HepG2 (cell line): ENCODE measurements around the gene NAALADL1. TPM values are rescaled to one million over a fixed set of nuclear protein-coding genes. Genes with fewer than 3 reads are reported as not detected.

ENCODE experiments used
- ATAC-seq: fragments of 200-7000 bp; cut with Tn5 transposase; 3 replicates; pipeline ENCODE4 v1.9.1; 2020; ENCODE audit warnings: mild to moderate bottlenecking, moderate library complexity
- BruUV-seq: library from RNA; stranded (reverse); fragments of 400-500 nt; replicated peaks from 2 replicates; lab custom pipeline; 2021; lab: Mats Ljungman, UMichigan
- CTCF ChIA-PET: fragments of 300-600 bp; formaldehyde crosslinking; extraction: SDS; loops from one replicate; lab custom pipeline; 2021; ENCODE audit warnings: low total read pairs, inconsistent platforms, low intra/inter-chr PET ratio; lab: Yijun Ruan, JAX
- POLR2A ChIA-PET: fragments of 350-600 bp; sonication (Branson Sonifier 250); formaldehyde crosslinking; loops from one replicate; lab custom pipeline; 2020; ENCODE audit warnings: antibody characterized with exemption, inconsistent platforms; lab: Yijun Ruan, JAX
- DNase-seq: peaks from one replicate; pipeline ENCODE4 v3.0.0-alpha.2; 2015; ENCODE audit warnings: low spot score
- FAIRE-seq: peaks from 3 replicates; lab custom pipeline; 2011; peaks lifted over from hg19 to GRCh38; lab: Jason Lieb, UNC
- H2AFZ ChIP-seq: one replicate; pipeline ENCODE4 v1.6.1; 2011; ENCODE audit warnings: low read length, inconsistent platforms
- H3K27ac ChIP-seq: fragments of 300-600 bp; 3 replicates; pipeline ENCODE4 v1.8.0; 2011; ENCODE audit warnings: mixed run types, mild to moderate bottlenecking, mixed read lengths, low read length, inconsistent platforms; ENCODE audit not compliant: insufficient read depth; ENCODE audit errors: extremely low read length
- H3K27me3 ChIP-seq, 2 experiments: fragments of 200-600 bp in 1 of 2; 2 replicates in 1 of 2; 3 replicates in 1 of 2; pipeline versions ENCODE4 v1.6.0 to v1.8.0; 2011; ENCODE audit warnings: low read length in 2 of 2, mild to moderate bottlenecking in 2 of 2, moderate library complexity in 2 of 2, inconsistent platforms in 1 of 2; ENCODE audit not compliant: insufficient read depth in 2 of 2, control insufficient read depth in 1 of 2
- H3K36me3 ChIP-seq, 2 experiments: fragments of 200-600 bp in 1 of 2; replicated peaks in 1 of 2; 2 replicates in 1 of 2; 3 replicates in 1 of 2; pipeline versions ENCODE4 v1.5.1 to v1.8.0; 2011; ENCODE audit warnings: low read length in 2 of 2, inconsistent platforms in 1 of 2; ENCODE audit not compliant: insufficient read depth in 2 of 2, control insufficient read depth in 1 of 2
- H3K4me1 ChIP-seq: 2 replicates; pipeline ENCODE4 v1.5.1; 2012; ENCODE audit warnings: low read length, inconsistent platforms; ENCODE audit not compliant: insufficient read depth
- H3K4me2 ChIP-seq: 2 replicates; pipeline ENCODE4 v1.6.0; 2011; ENCODE audit warnings: low read depth, low read length, inconsistent platforms
- H3K4me3 ChIP-seq, 3 experiments: fragments of 200-600 bp in 1 of 3; sonication (generic), shearing (Covaris generic) in 1 of 3; replicated peaks in 1 of 3; 2 replicates each; pipeline ENCODE4 v1.5.1; 2011 to 2016; ENCODE audit warnings: low read length in 3 of 3, inconsistent platforms in 2 of 3, low read depth in 2 of 3, mild to moderate bottlenecking in 2 of 3, control low read depth in 1 of 3, mixed read lengths in 1 of 3; ENCODE audit not compliant: insufficient read depth in 1 of 3
- H3K79me2 ChIP-seq: one replicate; pipeline ENCODE4 v1.6.1; 2011; ENCODE audit warnings: low read length, inconsistent platforms; ENCODE audit not compliant: insufficient read depth
- H3K9ac ChIP-seq: 2 replicates; pipeline ENCODE4 v1.6.0; 2011; ENCODE audit warnings: mild to moderate bottlenecking, low read depth, low read length, inconsistent platforms; ENCODE audit not compliant: insufficient read depth
- H3K9me3 ChIP-seq: 2 replicates; pipeline ENCODE4 v1.5.1; 2012; ENCODE audit warnings: mild to moderate bottlenecking, low read length
- H4K20me1 ChIP-seq: 2 replicates; pipeline ENCODE4 v1.6.0; 2011; ENCODE audit warnings: inconsistent platforms, mild to moderate bottlenecking, low read length, moderate library complexity; ENCODE audit not compliant: insufficient read depth
- CEBPB ChIP-seq: IDR thresholded peaks from 2 replicates; pipeline ENCODE4 v1.6.1; 2011; ENCODE audit warnings: low read depth, low read length, improper control_type of control experiment, borderline replicate concordance
- DZIP1 ChIP-seq: sonication (generic); formaldehyde crosslinking; IDR thresholded peaks from 2 replicates; pipeline ENCODE4 v1.5.0; 2020; ENCODE audit warnings: mild to moderate bottlenecking, missing genetic modification reagents
- FOXK1 ChIP-seq: sonication (generic); formaldehyde crosslinking; IDR thresholded peaks from 2 replicates; pipeline ENCODE4 v1.4.0; 2020; ENCODE audit warnings: low read depth, missing genetic modification reagents, borderline replicate concordance
- GLMP ChIP-seq: sonication (generic); formaldehyde crosslinking; IDR thresholded peaks from 2 replicates; pipeline ENCODE4 v1.9.0; 2021; ENCODE audit warnings: missing genetic modification reagents, mild to moderate bottlenecking, borderline replicate concordance
- NFATC3 ChIP-seq: sonication (generic); formaldehyde crosslinking; IDR thresholded peaks from 2 replicates; pipeline ENCODE4 v1.5.1; 2020; ENCODE audit warnings: mild to moderate bottlenecking, missing genetic modification reagents
- NR0B2 ChIP-seq: sonication (generic); formaldehyde crosslinking; IDR thresholded peaks from 2 replicates; pipeline ENCODE4 v1.4.0; 2020; ENCODE audit warnings: mild to moderate bottlenecking, missing genetic modification reagents
- PBX3 ChIP-seq: sonication (generic); formaldehyde crosslinking; IDR thresholded peaks from 2 replicates; pipeline ENCODE4 v1.8.1; 2023; ENCODE audit warnings: missing genetic modification reagents, inconsistent platforms, borderline replicate concordance
- SMARCC2 ChIP-seq: fragments of 450-650 bp; IDR thresholded peaks from 2 replicates; pipeline ENCODE4 v1.6.1; 2017; ENCODE audit warnings: antibody characterized with exemption, mild to moderate bottlenecking
- SOX13 ChIP-seq, 3 experiments: fragments of 450-650 bp in 1 of 3; sonication (generic) in 1 of 3; formaldehyde crosslinking in 1 of 3; IDR thresholded peaks in 2 of 3; conservative IDR thresholded peaks in 1 of 3; 2 replicates each; pipeline versions ENCODE4 v1.5.0 to v1.6.1; 2016 to 2020; ENCODE audit warnings: antibody characterized with exemption in 1 of 3, mild to moderate bottlenecking in 1 of 3, missing compliant biosample characterization in 1 of 3, missing genetic modification reagents in 1 of 3, moderate library complexity in 1 of 3
- SRSF4 ChIP-seq: fragments of 200-400 bp; formaldehyde crosslinking; IDR thresholded peaks from one replicate; pipeline ENCODE4 v1.6.1; 2018; ENCODE audit warnings: mild to moderate bottlenecking, low read depth, low read length, moderate library complexity; ENCODE audit not compliant: poor library complexity, severe bottlenecking
- ZBTB20 ChIP-seq: sonication (generic); formaldehyde crosslinking; IDR thresholded peaks from 2 replicates; pipeline ENCODE4 v1.8.1; 2023; ENCODE audit warnings: missing genetic modification reagents, low read depth, mild to moderate bottlenecking, borderline replicate concordance
- ZNF24 ChIP-seq: fragments of 450-650 bp; IDR thresholded peaks from 2 replicates; pipeline ENCODE4 v1.6.1; 2017; ENCODE audit warnings: antibody characterized with exemption, mild to moderate bottlenecking
- ZNF350 ChIP-seq: sonication (generic); formaldehyde crosslinking; IDR thresholded peaks from 2 replicates; pipeline ENCODE4 v1.4.0; 2020; ENCODE audit warnings: mild to moderate bottlenecking, low read depth, missing genetic modification reagents, borderline replicate concordance
- ZNF607 ChIP-seq: sonication (generic); formaldehyde crosslinking; IDR thresholded peaks from 2 replicates; pipeline ENCODE4 v1.5.1; 2020; ENCODE audit warnings: missing genetic modification reagents, mild to moderate bottlenecking, borderline replicate concordance
- ZSCAN31 ChIP-seq: sonication (generic); formaldehyde crosslinking; IDR thresholded peaks from 2 replicates; pipeline ENCODE4 v1.5.0; 2020; ENCODE audit warnings: low read depth, mild to moderate bottlenecking, missing genetic modification reagents
- WGBS: methylation state at CpG from one replicate; pipeline ENCODE4 v1.1.6; 2017; ENCODE audit warnings: low lambda C conversion rate; 5-methylcytosine and 5-hydroxymethylcytosine counted together
- in situ Hi-C: cut with HindIII; loops from 2 replicates; pipeline ENCODE4 v1.10.0; 2017; ENCODE audit warnings: low pct_unique_long_range_greater_than_20kb; ENCODE audit not compliant: extremely low pct_ligation_motif_present
- intact Hi-C: fragments of 100-400 bp; cut with micrococcal nuclease; formaldehyde crosslinking; loops from one replicate; pipeline ENCODE4 v1.10.0; 2022; ENCODE audit not compliant: unreplicated experiment
- polyA plus RNA-seq, 8 experiments: library from polyadenylated mRNA; depleted of rRNA in 3 of 8; stranded (reverse) in 7 of 8; unstranded in 1 of 8; fragments of >200 nt; fragmentation: Illumina TruSeq in 4 of 8; extraction: Trizol in 4 of 8; gene quantifications; 2 replicates each; pipeline versions ENCODE4 v1.2.1 to v1.2.3, GENCODE V29; 2011 to 2016; ENCODE audit warnings: low read depth in 4 of 8, missing spikeins in 1 of 8, mixed read lengths in 1 of 8; ENCODE audit not compliant: insufficient read depth in 1 of 8
- total RNA-seq, 5 experiments: library from RNA; depleted of rRNA; stranded (reverse); fragments of >200 nt; fragmentation: Illumina TruSeq; extraction: Trizol; gene quantifications; 2 replicates each; pipeline ENCODE4 v1.2.3, GENCODE V29; 2016; ENCODE audit warnings: low read depth in 1 of 5

Gene NAALADL1
- total and polyA plus RNA-seq, 2 of the 13 experiments (the other 11 are each of a cell fraction or from before 2014, with no cell fraction given): 9.3 to 33.9 TPM

- ATAC-seq (no peak), FAIRE-seq (no peak), DNase-seq (no peak)
- no TSS peak for BruUV-seq
- Histone ChIP-seq H4K20me1 (no peaks in the 10 kb centered on the region), H3K36me3 (peaks cover 13 to 18% of the 10 kb centered on the region in 2 experiments; a peak in 3 of 5 replicates), H3K27ac (no peak overlapping the region), H3K79me2 (peaks cover 28% of the 10 kb centered on the region), H3K9ac (no peak overlapping the region), H3K4me3 (no peak overlapping the region), H3K4me2 (no peak overlapping the region), H3K27me3 (no peaks in the 10 kb centered on the region; a peak in 1 of 5 replicates), H2AFZ (no peak overlapping the region), H3K4me1 (peaks cover 29% of the 10 kb centered on the region), H3K9me3 (no peaks in the 10 kb centered on the region)
- in situ Hi-C loops: no loop called here
- WGBS: 95% methylated on average over 9 of the region's 9 CpGs
- TF ChIP-seq PBX3 (CRISPR knock-in tag) (no peak), CEBPB (no peak), SOX13 (IDR thresholded peaks at IDR 0.05) (no peak), SOX13 (CRISPR knock-in tag; conservative IDR thresholded peaks at IDR 0.05 in 1 of 2, IDR thresholded peaks at IDR 0.05 in 1 of 2) (no peak), SRSF4 (no peak), DZIP1 (CRISPR knock-in tag) (no peak), ZNF350 (no peak), SMARCC2 (no peak), NR0B2 (CRISPR knock-in tag) (no peak), ZBTB20 (CRISPR knock-in tag) (no peak), FOXK1 (CRISPR knock-in tag) (no peak), NFATC3 (CRISPR knock-in tag) (no peak), GLMP (CRISPR knock-in tag) (no peak), ZSCAN31 (CRISPR knock-in tag) (no peak), ZNF607 (CRISPR knock-in tag) (no peak), ZNF24 (no peak)
- POLR2A ChIA-PET: no interaction called here
- intact Hi-C loops: no loop called here
- CTCF ChIA-PET: no interaction called here
Measured at GRCh38 chr11:65086809-65087208, 28.5 kb upstream of the NAALADL1 start.
